ENCODE results near the gene STK11.

STK11 gene

DNA sequence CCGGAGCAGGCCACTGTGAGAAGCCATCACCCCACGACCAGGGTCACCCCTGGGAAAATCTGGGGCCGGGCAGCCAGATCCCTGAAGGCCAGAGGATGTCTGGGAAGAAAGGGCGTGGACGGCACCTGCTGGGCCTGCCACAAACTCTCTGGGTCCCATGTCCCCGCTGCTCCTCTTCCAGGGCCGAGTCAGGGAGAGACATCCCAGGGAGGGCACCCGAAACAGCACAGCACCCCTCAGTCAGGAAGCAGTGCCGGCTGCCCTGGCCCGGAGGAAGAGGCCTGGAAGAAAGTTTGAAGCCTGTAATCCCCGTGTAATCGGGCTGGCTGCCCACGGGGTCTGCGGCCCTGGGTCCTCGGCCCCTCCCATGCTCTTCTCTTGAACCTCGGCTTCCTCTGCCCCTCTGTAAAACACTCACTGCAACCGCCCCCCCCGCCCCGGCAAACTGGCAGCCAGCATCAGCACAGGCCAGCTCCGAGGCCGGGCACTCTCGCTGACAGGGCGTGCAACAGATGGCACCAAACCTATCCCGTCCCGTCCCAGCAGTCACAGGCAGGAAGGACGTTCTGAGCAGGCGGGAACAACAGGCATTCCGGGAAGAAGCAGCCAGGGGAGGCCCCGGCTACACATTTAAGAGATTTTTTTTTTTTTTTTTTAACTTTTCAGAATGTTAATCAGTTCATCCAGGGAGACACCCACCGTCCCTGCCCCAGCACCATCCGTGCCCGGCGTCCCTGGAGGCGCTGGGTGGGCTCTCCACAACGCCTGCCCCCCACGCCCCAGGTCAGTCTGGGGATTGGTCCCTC lies 33.0 kb upstream of the STK11 start:
- Histone ChIP-seq H3K9ac (ENCODE audit: low read depth, low read length, poor library complexity) (peak overlapping the region; percentile 88), H3K27ac (replicated peaks; ENCODE audit: low read length) (no peak overlapping the region), H4K91ac (ENCODE audit: low read depth, low read length, poor library complexity) (no peak overlapping the region), H2AK5ac (ENCODE audit: low read depth, low read length) (peak overlapping the region; percentile 96), H3K36me3 (replicated peaks in 1 of 2; ENCODE audit: control insufficient read depth in 2 of 2, insufficient read depth in 2 of 2, low read length in 2 of 2) (peaks cover 5 to 11% of the 10 kb centered on the region in 2 donors), H3K14ac (ENCODE audit: low read length) (peak overlapping the region; percentile 71), H3K79me1 (ENCODE audit: low read depth, low read length) (peaks cover 30% of the 10 kb centered on the region), H2BK5ac (ENCODE audit: low read length) (peak overlapping the region; percentile 90), H2BK12ac (ENCODE audit: low read length) (peak overlapping the region; percentile 84), H3K4ac (ENCODE audit: low read length) (peak overlapping the region; percentile 66), H3K27me3 (ENCODE audit: control insufficient read depth in 3 of 3, insufficient read depth in 3 of 3, low read depth in 1 of 3, low read length in 3 of 3) (no peaks in the 10 kb centered on the region), H3K9me3 (replicated peaks in 1 of 2; ENCODE audit: control insufficient read depth in 2 of 2, insufficient read depth in 1 of 2, low read depth in 1 of 2, low read length in 2 of 2) (peaks cover under 1 to 3% of the 10 kb centered on the region in 2 donors), H3K4me1 (ENCODE audit: control insufficient read depth in 2 of 2, insufficient read depth in 1 of 2, low read depth in 1 of 2, low read length in 2 of 2) (peaks cover 15 to 19% of the 10 kb centered on the region in 2 donors), H3K4me2 (ENCODE audit: insufficient read depth, low read length, poor library complexity, severe bottlenecking) (peak overlapping the region; percentile 91), H2BK120ac (ENCODE audit: low read depth, low read length) (peak overlapping the region; percentile 91), H2AFZ (ENCODE audit: low read length) (peak overlapping the region; percentile 66), H4K8ac (ENCODE audit: low read depth, low read length) (no peak overlapping the region), H3K18ac (ENCODE audit: low read length) (peak overlapping the region; percentile 91), H2BK15ac (ENCODE audit: low read length) (no peak overlapping the region), H3K23ac (ENCODE audit: low read depth, low read length, poor library complexity) (peak overlapping the region; percentile 96), H3K4me3 (ENCODE audit: low read length in 2 of 2) (peak overlapping the region; percentile 82 to 90)
- DNase-seq (ENCODE audit: low spot score), result no peak
- WGBS, 2 donors (ENCODE audit: extremely low coverage in 2 of 2, insufficient read length in 2 of 2, insufficient replicate concordance in 1 of 2), result no CpG with 5 or more reads among the region's 36 CpGs

DNA sequence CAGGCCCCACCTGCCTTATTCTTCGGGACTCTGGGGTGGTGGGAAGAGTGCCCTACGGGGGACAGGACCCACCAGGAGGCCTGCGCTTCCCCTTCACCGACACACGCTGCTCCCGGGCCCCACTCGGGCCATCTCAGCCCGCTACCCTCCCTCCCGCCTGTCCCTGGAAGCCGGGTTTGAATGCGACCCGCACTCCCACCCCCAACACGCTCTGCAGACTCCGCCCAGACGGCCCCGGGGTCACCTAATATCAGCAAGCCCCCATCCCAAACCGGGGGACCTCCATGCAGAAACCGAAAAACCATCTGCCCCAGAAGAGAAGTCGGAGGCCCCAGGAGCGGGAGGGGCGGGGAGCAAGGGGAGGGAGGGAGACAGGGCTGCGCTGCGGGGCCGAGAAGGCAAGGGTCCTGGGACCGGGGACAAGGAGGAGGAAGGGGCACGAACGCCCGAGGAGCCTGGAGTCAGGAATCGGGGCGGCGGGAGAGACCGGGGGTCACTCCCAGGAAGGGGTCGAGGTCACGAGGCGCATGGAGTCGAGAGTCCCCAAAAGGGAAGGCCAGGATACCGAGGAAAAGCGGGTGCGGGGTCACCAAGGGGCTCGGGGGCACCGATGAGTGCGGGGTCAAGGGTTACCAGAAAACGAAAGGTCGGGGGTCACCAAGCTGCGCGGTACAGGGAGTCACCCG lies 32.3 kb upstream of the STK11 start:
- Histone ChIP-seq H3K4me1 (ENCODE audit: control insufficient read depth in 2 of 2, insufficient read depth in 1 of 2, low read depth in 1 of 2, low read length in 2 of 2) (peaks cover 15 to 19% of the 10 kb centered on the region in 2 donors), H3K9ac (ENCODE audit: low read depth, low read length, poor library complexity) (peak overlapping the region; percentile 88), H3K79me1 (ENCODE audit: low read depth, low read length) (peaks cover 28% of the 10 kb centered on the region), H4K91ac (ENCODE audit: low read depth, low read length, poor library complexity) (no peak overlapping the region), H2AFZ (ENCODE audit: low read length) (peak overlapping the region; percentile 66), H2BK120ac (ENCODE audit: low read depth, low read length) (no peak overlapping the region), H3K4ac (ENCODE audit: low read length) (peak overlapping the region; percentile 53), H4K8ac (ENCODE audit: low read depth, low read length) (no peak overlapping the region), H3K27me3 (ENCODE audit: control insufficient read depth in 3 of 3, insufficient read depth in 3 of 3, low read depth in 1 of 3, low read length in 3 of 3) (no peaks in the 10 kb centered on the region), H2BK15ac (ENCODE audit: low read length) (no peak overlapping the region), H2BK12ac (ENCODE audit: low read length) (peak overlapping the region; percentile 84), H3K14ac (ENCODE audit: low read length) (peak overlapping the region; percentile 56), H3K27ac (replicated peaks; ENCODE audit: low read length) (no peak overlapping the region), H3K23ac (ENCODE audit: low read depth, low read length, poor library complexity) (peak overlapping the region; percentile 96), H3K9me3 (replicated peaks in 1 of 2; ENCODE audit: control insufficient read depth in 2 of 2, insufficient read depth in 1 of 2, low read depth in 1 of 2, low read length in 2 of 2) (peaks cover 0 to 3% of the 10 kb centered on the region in 2 donors), H3K4me2 (ENCODE audit: insufficient read depth, low read length, poor library complexity, severe bottlenecking) (peak overlapping the region; percentile 91), H3K4me3 (ENCODE audit: low read length in 2 of 2) (peak overlapping the region; percentile 82 to 90), H2BK5ac (ENCODE audit: low read length) (peak overlapping the region; percentile 39), H2AK5ac (ENCODE audit: low read depth, low read length) (peak overlapping the region; percentile 96), H3K18ac (ENCODE audit: low read length) (peak overlapping the region; percentile 91), H3K36me3 (replicated peaks in 1 of 2; ENCODE audit: control insufficient read depth in 2 of 2, insufficient read depth in 2 of 2, low read length in 2 of 2) (peaks cover 5 to 9% of the 10 kb centered on the region in 2 donors)
- no peak for DNase-seq (ENCODE audit: low spot score)
- WGBS, 2 donors (ENCODE audit: extremely low coverage in 2 of 2, insufficient read length in 2 of 2, insufficient replicate concordance in 1 of 2), result no CpG with 5 or more reads among the region's 47 CpGs

DNA sequence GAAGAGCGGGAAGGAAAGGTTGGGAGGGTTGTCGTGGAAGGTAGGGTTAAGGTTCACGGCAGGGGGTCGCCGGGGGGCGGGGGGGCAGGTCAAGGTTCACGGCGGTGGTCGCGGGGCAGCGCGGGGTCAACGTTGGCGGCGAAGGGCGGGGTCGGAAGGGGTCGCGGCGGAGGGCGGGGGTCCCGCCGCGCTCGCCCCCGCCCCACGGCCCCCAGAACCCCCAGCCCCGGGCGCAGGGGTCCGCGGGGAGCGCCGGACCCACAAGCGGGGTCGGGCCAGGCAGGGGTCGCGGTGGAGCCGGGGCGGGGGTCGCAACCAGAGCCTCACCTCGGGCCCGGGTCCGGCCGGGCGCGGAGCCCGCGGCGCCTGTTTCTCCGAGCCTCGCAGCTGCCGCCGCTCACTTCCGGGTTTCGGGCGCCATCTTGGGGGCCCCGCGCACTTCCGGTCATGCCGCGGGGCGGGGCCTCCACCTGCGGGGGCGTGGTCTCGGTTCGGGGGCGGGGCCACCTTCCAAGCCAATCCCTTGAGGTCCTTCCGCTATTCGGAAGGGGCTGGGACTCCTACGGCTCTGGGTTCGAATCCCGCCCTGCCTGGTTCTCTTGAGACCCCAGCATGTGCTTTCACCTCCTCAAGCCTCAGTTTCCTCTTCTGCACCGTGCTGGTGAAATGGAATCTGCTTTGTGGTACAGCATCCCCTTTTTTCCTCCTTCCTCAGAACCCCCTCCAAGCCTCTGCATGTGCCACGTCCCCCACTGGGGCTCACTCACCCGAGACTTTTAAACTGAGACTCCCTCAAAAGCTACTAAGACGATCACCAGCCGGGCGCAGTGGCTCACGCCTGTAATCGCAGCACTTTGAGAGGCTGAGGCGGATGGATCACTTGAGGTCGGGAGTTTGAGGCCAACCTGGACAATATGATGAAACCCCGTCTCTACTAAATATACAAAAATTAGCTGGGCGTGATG lies 31.5 kb upstream of the STK11 start, which contains the start of gene SBNO2:
TSS of gene SBNO2 (minus strand) at position 424 of the 965 bp plus-strand sequence. CDS start 19,992 bp downstream, outside the sequence.
- H3K4me3 ChIP-seq (ENCODE audit: low read length in 2 of 2), result peak within 1 kb of the TSS; percentile 82 to 90
- H3K4ac ChIP-seq (ENCODE audit: low read length), result peak within 1 kb of the TSS; percentile 53
- H3K14ac ChIP-seq (ENCODE audit: low read length), result peak within 1 kb of the TSS; percentile 56
- peaks cover 15 to 19% of the 10 kb centered on the region in 2 donors for H3K4me1 ChIP-seq (ENCODE audit: control insufficient read depth in 2 of 2, insufficient read depth in 1 of 2, low read depth in 1 of 2, low read length in 2 of 2)
- peak within 1 kb of the TSS; percentile 91 for H3K18ac ChIP-seq (ENCODE audit: low read length)
- no peak within 1 kb of the TSS for H2BK120ac ChIP-seq (ENCODE audit: low read depth, low read length)
- H3K23ac ChIP-seq (ENCODE audit: low read depth, low read length, poor library complexity), result peak within 1 kb of the TSS; percentile 96
- peak within 1 kb of the TSS; percentile 88 for H3K9ac ChIP-seq (ENCODE audit: low read depth, low read length, poor library complexity)
- H3K36me3 ChIP-seq (replicated peaks in 1 of 2; ENCODE audit: control insufficient read depth in 2 of 2, insufficient read depth in 2 of 2, low read length in 2 of 2), result peaks cover under 1 to 5% of the 10 kb centered on the region in 2 donors
- no peaks in the 10 kb centered on the region for H3K27me3 ChIP-seq (ENCODE audit: control insufficient read depth in 3 of 3, insufficient read depth in 3 of 3, low read depth in 1 of 3, low read length in 3 of 3)
- H4K91ac ChIP-seq (ENCODE audit: low read depth, low read length, poor library complexity), result no peak within 1 kb of the TSS
- peak within 1 kb of the TSS; percentile 39 for H2BK5ac ChIP-seq (ENCODE audit: low read length)
- DNase-seq (ENCODE audit: low spot score), result peak; percentile 85
- peak within 1 kb of the TSS; percentile 43 for H4K8ac ChIP-seq (ENCODE audit: low read depth, low read length)
- peak within 1 kb of the TSS; percentile 95 for H2BK15ac ChIP-seq (ENCODE audit: low read length)
- peak within 1 kb of the TSS; percentile 75 for H2AFZ ChIP-seq (ENCODE audit: low read length)
- peak within 1 kb of the TSS; percentile 96 for H2AK5ac ChIP-seq (ENCODE audit: low read depth, low read length)
- H3K27ac ChIP-seq (replicated peaks; ENCODE audit: low read length), result no peak within 1 kb of the TSS
- H3K79me1 ChIP-seq (ENCODE audit: low read depth, low read length), result peaks cover 22% of the 10 kb centered on the region
- peaks cover 0 to 3% of the 10 kb centered on the region in 2 donors for H3K9me3 ChIP-seq (replicated peaks in 1 of 2; ENCODE audit: control insufficient read depth in 2 of 2, insufficient read depth in 1 of 2, low read depth in 1 of 2, low read length in 2 of 2)
- H2BK12ac ChIP-seq (ENCODE audit: low read length), result peak within 1 kb of the TSS; percentile 84
- peak within 1 kb of the TSS; percentile 91 for H3K4me2 ChIP-seq (ENCODE audit: insufficient read depth, low read length, poor library complexity, severe bottlenecking)
- WGBS, 2 donors (ENCODE audit: extremely low coverage in 2 of 2, insufficient read length in 2 of 2, insufficient replicate concordance in 1 of 2), result no CpG with 5 or more reads among the region's 84 CpGs

Data from neuronal stem cell (in vitro differentiated cells).